ENCODE measurements around the gene PEMT.

Gene PEMT

GRCh38 chr17:17537311-17538099 lies 54.0 kb downstream of the PEMT start:
- TF ChIP-seq, protein P1, sequence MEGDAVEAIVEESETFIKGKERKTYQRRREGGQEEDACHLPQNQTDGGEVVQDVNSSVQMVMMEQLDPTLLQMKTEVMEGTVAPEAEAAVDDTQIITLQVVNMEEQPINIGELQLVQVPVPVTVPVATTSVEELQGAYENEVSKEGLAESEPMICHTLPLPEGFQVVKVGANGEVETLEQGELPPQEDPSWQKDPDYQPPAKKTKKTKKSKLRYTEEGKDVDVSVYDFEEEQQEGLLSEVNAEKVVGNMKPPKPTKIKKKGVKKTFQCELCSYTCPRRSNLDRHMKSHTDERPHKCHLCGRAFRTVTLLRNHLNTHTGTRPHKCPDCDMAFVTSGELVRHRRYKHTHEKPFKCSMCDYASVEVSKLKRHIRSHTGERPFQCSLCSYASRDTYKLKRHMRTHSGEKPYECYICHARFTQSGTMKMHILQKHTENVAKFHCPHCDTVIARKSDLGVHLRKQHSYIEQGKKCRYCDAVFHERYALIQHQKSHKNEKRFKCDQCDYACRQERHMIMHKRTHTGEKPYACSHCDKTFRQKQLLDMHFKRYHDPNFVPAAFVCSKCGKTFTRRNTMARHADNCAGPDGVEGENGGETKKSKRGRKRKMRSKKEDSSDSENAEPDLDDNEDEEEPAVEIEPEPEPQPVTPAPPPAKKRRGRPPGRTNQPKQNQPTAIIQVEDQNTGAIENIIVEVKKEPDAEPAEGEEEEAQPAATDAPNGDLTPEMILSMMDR (IDR thresholded peaks at IDR 0.05; ENCODE audit: unreplicated experiment in 3 of 3), result no peak
- H3K27ac Mint-ChIP-seq, result no peak overlapping the region
- peaks cover 24% of the 10 kb centered on the region for H3K4me1 Mint-ChIP-seq
- H3K27me3 Mint-ChIP-seq (ENCODE audit: low read depth), result no peaks in the 10 kb centered on the region
- no peaks in the 10 kb centered on the region for H3K9me3 Mint-ChIP-seq
- H3K4me3 Mint-ChIP-seq, result no peak overlapping the region
- H3K36me3 Mint-ChIP-seq (ENCODE audit: low read depth), result no peaks in the 10 kb centered on the region

DNA sequence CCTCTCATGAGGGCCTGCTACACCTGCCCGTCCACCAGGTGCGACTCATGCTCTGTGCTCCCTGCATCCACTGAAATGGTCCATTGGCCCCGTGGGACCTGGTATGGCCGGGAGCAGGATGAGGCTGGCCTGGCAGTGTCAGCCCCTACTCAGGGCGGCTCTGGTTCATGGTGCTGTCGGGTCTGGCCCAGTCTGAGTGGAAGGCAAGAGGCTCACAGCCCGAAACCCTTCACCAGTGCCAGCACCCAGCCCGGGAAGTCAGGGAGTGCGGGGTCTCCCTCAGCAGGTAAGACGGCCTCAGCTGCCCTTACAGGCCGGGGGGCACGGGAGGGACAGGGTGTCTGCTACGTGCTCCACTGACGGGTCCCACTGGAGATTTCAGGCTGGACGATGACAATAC lies 54.8 kb downstream of the PEMT start:
- H3K4me1 Mint-ChIP-seq, result peaks cover 24% of the 10 kb centered on the region
- H3K27ac Mint-ChIP-seq, result no peak overlapping the region
- TF ChIP-seq, protein P1 (IDR thresholded peaks at IDR 0.05; ENCODE audit: unreplicated experiment in 3 of 3), result no peak
- no peak overlapping the region for H3K4me3 Mint-ChIP-seq
- no peaks in the 10 kb centered on the region for H3K36me3 Mint-ChIP-seq (ENCODE audit: low read depth)
- H3K9me3 Mint-ChIP-seq, result peaks cover 3% of the 10 kb centered on the region
- no peaks in the 10 kb centered on the region for H3K27me3 Mint-ChIP-seq (ENCODE audit: low read depth)

GRCh38 chr17:17535957-17536356 lies 55.6 kb downstream of the PEMT start:
- Mint-ChIP-seq H3K4me1 (peaks cover 20% of the 10 kb centered on the region), H3K9me3 (peaks cover 3% of the 10 kb centered on the region), H3K27me3 (ENCODE audit: low read depth) (no peaks in the 10 kb centered on the region), H3K27ac (no peak overlapping the region), H3K36me3 (ENCODE audit: low read depth) (no peaks in the 10 kb centered on the region), H3K4me3 (no peak overlapping the region)
- TF ChIP-seq, protein P1 (IDR thresholded peaks at IDR 0.05; ENCODE audit: unreplicated experiment in 3 of 3), result no peak

DNA sequence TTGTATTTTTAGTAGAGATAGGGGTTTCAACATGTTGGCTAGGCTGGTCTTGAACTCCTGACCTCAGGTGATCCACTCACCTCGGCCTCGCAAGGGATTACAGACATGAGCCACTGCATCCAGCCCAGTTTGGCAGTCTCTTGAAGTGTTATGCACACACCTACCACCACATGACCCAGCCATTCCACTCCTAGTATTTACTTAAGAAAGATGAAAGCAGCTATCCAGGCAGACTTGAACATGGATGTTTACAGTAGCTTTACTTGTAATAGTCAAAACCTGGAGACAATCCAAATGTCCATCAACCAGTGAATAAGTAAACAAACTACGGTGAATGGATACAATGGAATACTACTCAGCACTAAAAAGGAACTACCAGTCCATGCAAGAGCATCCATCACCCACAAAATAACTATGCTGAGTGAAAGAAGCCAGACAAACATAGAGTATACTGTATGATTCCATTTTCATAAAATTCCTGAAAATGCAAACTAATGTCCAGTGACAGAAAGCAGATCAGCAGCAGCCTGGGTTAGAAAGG lies 57.5 kb downstream of the PEMT start:
- H3K36me3 Mint-ChIP-seq (ENCODE audit: low read depth), result no peaks in the 10 kb centered on the region
- H3K9me3 Mint-ChIP-seq, result peaks cover 3% of the 10 kb centered on the region
- peaks cover 6% of the 10 kb centered on the region for H3K4me1 Mint-ChIP-seq
- no peaks in the 10 kb centered on the region for H3K27me3 Mint-ChIP-seq (ENCODE audit: low read depth)
- no peak overlapping the region for H3K4me3 Mint-ChIP-seq
- TF ChIP-seq, protein P1 (IDR thresholded peaks at IDR 0.05; ENCODE audit: unreplicated experiment in 3 of 3), result no peak
- H3K27ac Mint-ChIP-seq, result no peak overlapping the region

- Mint-ChIP-seq H3K36me3 (ENCODE audit: low read depth) (no peaks in the 10 kb centered on the region), H3K27me3 (ENCODE audit: low read depth) (no peaks in the 10 kb centered on the region), H3K9me3 (peaks cover 3% of the 10 kb centered on the region), H3K4me1 (peaks cover 3% of the 10 kb centered on the region), H3K27ac (no peak overlapping the region), H3K4me3 (no peak overlapping the region)
- TF ChIP-seq, protein P1 (IDR thresholded peaks at IDR 0.05; ENCODE audit: unreplicated experiment in 3 of 3), result no peak
Measured at GRCh38 chr17:17532991-17533390, 58.5 kb downstream of the PEMT start.

DNA sequence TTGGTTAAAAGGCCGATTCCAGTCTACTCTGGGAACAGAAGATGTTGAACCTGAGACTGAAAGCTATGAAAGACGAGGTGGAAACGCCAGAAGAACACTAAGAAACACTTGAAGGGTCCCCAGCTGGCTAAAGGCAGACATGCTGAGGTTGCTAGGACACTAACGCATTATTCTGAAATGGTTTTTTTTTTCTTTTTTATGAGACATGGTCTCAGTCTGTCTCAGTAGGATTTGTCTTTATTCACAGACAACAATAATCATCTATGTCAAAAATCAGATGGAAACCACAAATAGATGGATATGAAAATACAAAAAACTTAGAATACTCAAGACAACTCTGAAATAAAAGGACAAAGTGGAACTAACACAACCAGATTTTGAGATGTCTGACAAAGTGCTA lies 60.4 kb downstream of the PEMT start:
- Mint-ChIP-seq H3K27me3 (ENCODE audit: low read depth) (no peaks in the 10 kb centered on the region), H3K27ac (no peak overlapping the region)
- TF ChIP-seq, protein P1 (IDR thresholded peaks at IDR 0.05; ENCODE audit: unreplicated experiment in 3 of 3), result no peak

More for the DNA sequence above, 60.4 kb downstream of the PEMT start:
- H3K36me3 Mint-ChIP-seq (ENCODE audit: low read depth), result no peaks in the 10 kb centered on the region
- H3K4me3 Mint-ChIP-seq, result no peak overlapping the region
- peaks cover 3% of the 10 kb centered on the region for H3K9me3 Mint-ChIP-seq
- H3K4me1 Mint-ChIP-seq, result peaks cover 11% of the 10 kb centered on the region
